Large intestine (tissue), 3 donors: ENCODE measurements around the gene TRIML2. TPM values are rescaled to one million over a fixed set of nuclear protein-coding genes. Genes with fewer than 3 reads are reported as not detected.

ENCODE experiments used
- DNase-seq, 2 donors: peaks; one replicate each; pipeline versions ENCODE4 v3.0.0 to v3.0.0-alpha.2; 2013
- H3K27ac ChIP-seq: one replicate; pipeline ENCODE4 v1.5.1; 2013; ENCODE audit warnings: low read length
- H3K27me3 ChIP-seq: 2 replicates; pipeline ENCODE4 v1.6.1; 2013; ENCODE audit warnings: low read length; ENCODE audit not compliant: control insufficient read depth, insufficient read depth
- H3K36me3 ChIP-seq: 2 replicates; pipeline ENCODE4 v1.6.1; 2013; ENCODE audit warnings: low read length; ENCODE audit not compliant: control insufficient read depth, insufficient read depth
- H3K4me1 ChIP-seq: one replicate; pipeline ENCODE4 v1.6.1; 2013; ENCODE audit warnings: low read length; ENCODE audit not compliant: control insufficient read depth, insufficient read depth
- H3K4me3 ChIP-seq: one replicate; pipeline ENCODE4 v1.5.1; 2013; ENCODE audit warnings: low read length
- H3K9me3 ChIP-seq: one replicate; pipeline ENCODE4 v1.6.1; 2013; ENCODE audit warnings: mild to moderate bottlenecking, low read depth, low read length, moderate library complexity; ENCODE audit not compliant: control insufficient read depth
- WGBS: methylation state at CpG from one replicate; pipeline ENCODE4 v1.1.5; 2013; ENCODE audit warnings: low lambda C conversion rate; ENCODE audit not compliant: insufficient coverage; 5-methylcytosine and 5-hydroxymethylcytosine counted together
- polyA plus RNA-seq: library from polyadenylated mRNA; unstranded; fragments of 120-200 nt; gene quantifications from one replicate; pipeline ENCODE4 v1.2.1, GENCODE V29; 2013

TRIML2 gene
- polyA plus RNA-seq, 1 donor = not detected

- no peaks in the 10 kb centered on the region for H3K4me1 ChIP-seq
- no peaks in the 10 kb centered on the region for H3K36me3 ChIP-seq
- no peak overlapping the region for H3K27ac ChIP-seq
- H3K9me3 ChIP-seq = no peaks in the 10 kb centered on the region
- DNase-seq = no peak
- no peak overlapping the region for H3K4me3 ChIP-seq
- no peaks in the 10 kb centered on the region for H3K27me3 ChIP-seq
- no CpG with 5 or more reads among the region's 10 CpGs for WGBS
Observed at GRCh38 chr4:188138227-188138626, 28.8 kb upstream of the TRIML2 start.

GRCh38 chr4:188132232-188132631, 22.8 kb upstream of the TRIML2 start:
- Histone ChIP-seq H3K4me1 (no peaks in the 10 kb centered on the region), H3K27ac (no peak overlapping the region), H3K27me3 (no peaks in the 10 kb centered on the region), H3K9me3 (no peaks in the 10 kb centered on the region), H3K4me3 (no peak overlapping the region), H3K36me3 (no peaks in the 10 kb centered on the region)
- no peak for DNase-seq
- 100% methylated on average over 1 of the region's 5 CpGs for WGBS

- Histone ChIP-seq H3K9me3 (no peaks in the 10 kb centered on the region), H3K36me3 (no peaks in the 10 kb centered on the region), H3K27ac (no peak overlapping the region), H3K4me1 (no peaks in the 10 kb centered on the region), H3K27me3 (no peaks in the 10 kb centered on the region), H3K4me3 (no peak overlapping the region)
- DNase-seq = no peak
- WGBS = 73% methylated on average over 2 of the region's 4 CpGs
Observed at GRCh38 chr4:188130355-188130754, 21.0 kb upstream of the TRIML2 start.

- Histone ChIP-seq H3K27me3 (no peaks in the 10 kb centered on the region), H3K4me1 (no peaks in the 10 kb centered on the region), H3K4me3 (no peak overlapping the region), H3K9me3 (no peaks in the 10 kb centered on the region), H3K27ac (no peak overlapping the region), H3K36me3 (no peaks in the 10 kb centered on the region)
- WGBS = no CpG with 5 or more reads among the region's 5 CpGs
- DNase-seq = no peak
Observed at GRCh38 chr4:188127214-188127874, 17.9 kb upstream of the TRIML2 start.

GRCh38 chr4:188121530-188121929, 12.1 kb upstream of the TRIML2 start:
- DNase-seq = no peak
- Histone ChIP-seq H3K27ac (no peak overlapping the region), H3K9me3 (no peaks in the 10 kb centered on the region), H3K27me3 (no peaks in the 10 kb centered on the region), H3K4me3 (no peak overlapping the region), H3K4me1 (no peaks in the 10 kb centered on the region), H3K36me3 (no peaks in the 10 kb centered on the region)
- 56% methylated on average over 9 of the region's 13 CpGs for WGBS

- H3K27me3 ChIP-seq = no peaks in the 10 kb centered on the region
- H3K4me1 ChIP-seq = no peaks in the 10 kb centered on the region
- WGBS = no CpG with 5 or more reads among the region's 16 CpGs
- no peak overlapping the region for H3K4me3 ChIP-seq
- DNase-seq = no peak
- no peak overlapping the region for H3K27ac ChIP-seq
- no peaks in the 10 kb centered on the region for H3K9me3 ChIP-seq
- H3K36me3 ChIP-seq = no peaks in the 10 kb centered on the region
Observed at GRCh38 chr4:188117631-188118324, 8.4 kb upstream of the TRIML2 start.

- Histone ChIP-seq H3K4me1 (no peaks in the 10 kb centered on the region), H3K9me3 (no peaks in the 10 kb centered on the region), H3K36me3 (no peaks in the 10 kb centered on the region), H3K4me3 (no peak overlapping the region), H3K27me3 (no peaks in the 10 kb centered on the region), H3K27ac (no peak overlapping the region)
- WGBS = 80% methylated on average over 3 of the region's 9 CpGs
- DNase-seq = no peak
Observed at GRCh38 chr4:188113156-188113555, 3.8 kb upstream of the TRIML2 start.

- no peak overlapping the region for H3K4me3 ChIP-seq
- DNase-seq = no peak
- no peaks in the 10 kb centered on the region for H3K27me3 ChIP-seq
- no peak overlapping the region for H3K27ac ChIP-seq
- WGBS = no CpG with 5 or more reads among the region's 6 CpGs
- H3K36me3 ChIP-seq = no peaks in the 10 kb centered on the region
- no peaks in the 10 kb centered on the region for H3K9me3 ChIP-seq
- no peaks in the 10 kb centered on the region for H3K4me1 ChIP-seq
Observed at GRCh38 chr4:188111955-188112354, 2.6 kb upstream of the TRIML2 start.

- Histone ChIP-seq H3K27ac (no peak overlapping the region), H3K36me3 (no peaks in the 10 kb centered on the region), H3K4me3 (no peak overlapping the region), H3K4me1 (no peaks in the 10 kb centered on the region), H3K9me3 (peaks cover 9% of the 10 kb centered on the region), H3K27me3 (no peaks in the 10 kb centered on the region)
- 72% methylated on average over 6 of the region's 7 CpGs for WGBS
- DNase-seq = no peak
Observed at GRCh38 chr4:188110741-188111471, 1.5 kb upstream of the TRIML2 start.

- Histone ChIP-seq H3K9me3 (peaks cover 11% of the 10 kb centered on the region), H3K36me3 (no peaks in the 10 kb centered on the region), H3K4me1 (no peaks in the 10 kb centered on the region), H3K4me3 (no peak overlapping the region), H3K27me3 (no peaks in the 10 kb centered on the region), H3K27ac (no peak overlapping the region)
- 11% methylated on average over 1 of the region's 3 CpGs for WGBS
- DNase-seq = no peak
Observed at GRCh38 chr4:188110036-188110435, 633 bp upstream of the TRIML2 start.
